ENCODE measurements around the gene TMPRSS11E.

- TF ChIP-seq CTCF (IDR thresholded peaks at IDR 0.05) (no peak), EP300 (IDR thresholded peaks at IDR 0.05) (no peak), POLR2A (IDR thresholded peaks at IDR 0.05) (no peak)
These were observed at the start of gene TMPRSS11E for GRCh38 chr4:68447201-68447600.

All from upper lobe of left lung (tissue), 4 donors.